K562 (cell line): ENCODE results near the gene RNF213. TPM values are rescaled to one million over a fixed set of nuclear protein-coding genes. Genes with fewer than 3 reads are reported as not detected.

ENCODE experiments used
- ATAC-seq: fragments of 200-7000 bp; cut with Tn5 transposase; 3 replicates; pipeline ENCODE4 v1.9.1; 2020; ENCODE audit warnings: moderate library complexity
- BruUV-seq: library from RNA; stranded (reverse); fragments of 400-500 nt; replicated peaks from 2 replicates; lab custom pipeline; 2021; lab: Mats Ljungman, UMichigan
- CTCF ChIA-PET: fragments of 300-600 bp; formaldehyde crosslinking; extraction: SDS; loops from one replicate; lab custom pipeline; 2021; ENCODE audit warnings: low intra/inter-chr PET ratio; lab: Yijun Ruan, JAX
- POLR2A ChIA-PET: fragments of 300-600, 350-650 bp; sonication (Branson Sonifier 250); formaldehyde crosslinking; extraction: SDS; loops from one replicate; lab custom pipeline; 2021; ENCODE audit warnings: antibody characterized with exemption, inconsistent platforms; lab: Yijun Ruan, JAX
- DNase-seq, 4 experiments: peaks; one replicate each; pipeline versions ENCODE4 v3.0.0 to v3.0.0-alpha.2; 2011 to 2018; ENCODE audit warnings: low spot score in 3 of 4, mixed read lengths in 3 of 4; ENCODE audit errors: extremely low read depth in 1 of 4
- FAIRE-seq: peaks from 2 replicates; lab custom pipeline; 2011; peaks lifted over from hg19 to GRCh38; lab: Jason Lieb, UNC
- H2AFZ ChIP-seq: 2 replicates; pipeline ENCODE4 v1.6.0; 2011; ENCODE audit warnings: low read depth, low read length, control low read depth, inconsistent platforms
- H3K27ac ChIP-seq: fragments of 200-600 bp; 3 replicates; pipeline ENCODE4 v1.8.0; 2011; ENCODE audit warnings: low read depth, mild to moderate bottlenecking, control low read depth, inconsistent platforms, low read length, moderate library complexity, mixed read lengths; ENCODE audit errors: extremely low read depth
- H3K27me3 ChIP-seq, 2 experiments: fragments of 300-600 bp in 1 of 2; 2 replicates in 1 of 2; 3 replicates in 1 of 2; pipeline versions ENCODE4 v1.6.0 to v1.8.0; 2011; ENCODE audit warnings: inconsistent platforms in 2 of 2, low read length in 2 of 2, mild to moderate bottlenecking in 1 of 2, mixed read lengths in 1 of 2, moderate library complexity in 1 of 2; ENCODE audit not compliant: control insufficient read depth in 2 of 2, insufficient read depth in 2 of 2
- H3K36me3 ChIP-seq: fragments of 300-600 bp; 3 replicates; pipeline ENCODE4 v1.8.0; 2011; ENCODE audit warnings: mild to moderate bottlenecking, low read length, inconsistent platforms; ENCODE audit not compliant: control insufficient read depth, insufficient read depth
- H3K4me1 ChIP-seq, 2 experiments: fragments of 200-600 bp in 1 of 2; replicated peaks in 1 of 2; 2 replicates in 1 of 2; 3 replicates in 1 of 2; pipeline versions ENCODE4 v1.5.1 to v1.8.0; 2011; ENCODE audit warnings: inconsistent platforms in 2 of 2, low read length in 2 of 2, mild to moderate bottlenecking in 1 of 2, mixed read lengths in 1 of 2, moderate library complexity in 1 of 2; ENCODE audit not compliant: control insufficient read depth in 2 of 2, insufficient read depth in 2 of 2
- H3K4me2 ChIP-seq: 2 replicates; pipeline ENCODE4 v1.6.1; 2011; ENCODE audit warnings: low read length, control low read depth, inconsistent platforms, mixed read lengths; ENCODE audit not compliant: insufficient read depth
- H3K4me3 ChIP-seq: fragments of 200-600 bp; sonication (generic), shearing (Covaris generic); 2 replicates; pipeline ENCODE4 v1.5.1; 2016; ENCODE audit warnings: control low read depth, inconsistent platforms
- H3K79me2 ChIP-seq: fragments of 200-600 bp; 3 replicates; pipeline ENCODE4 v1.8.0; 2011; ENCODE audit warnings: low read length, inconsistent platforms; ENCODE audit not compliant: control insufficient read depth, insufficient read depth
- H3K9ac ChIP-seq, 2 experiments: 2 replicates each; pipeline versions ENCODE4 v1.6.0 to v1.6.1; 2011; ENCODE audit warnings: low read depth in 2 of 2, low read length in 2 of 2, control low read depth in 1 of 2, inconsistent platforms in 1 of 2, mild to moderate bottlenecking in 1 of 2, mixed read lengths in 1 of 2; ENCODE audit not compliant: insufficient read depth in 1 of 2
- H3K9me1 ChIP-seq: one replicate; pipeline ENCODE4 v1.6.0; 2011; ENCODE audit warnings: inconsistent platforms, mild to moderate bottlenecking, low read length, moderate library complexity; ENCODE audit not compliant: control insufficient read depth, insufficient read depth
- H3K9me3 ChIP-seq: replicated peaks from 2 replicates; pipeline ENCODE4 v1.5.1; 2011; ENCODE audit warnings: low read depth, low read length, inconsistent platforms; ENCODE audit not compliant: control insufficient read depth, insufficient read depth
- H4K20me1 ChIP-seq: replicated peaks from 2 replicates; pipeline ENCODE4 v1.6.1; 2011; ENCODE audit warnings: low read length, inconsistent platforms, mixed read lengths; ENCODE audit not compliant: control insufficient read depth, insufficient read depth
- ADNP ChIP-seq: fragments of 200-800 bp; sonication (Bioruptor generic); IDR thresholded peaks from 2 replicates; pipeline ENCODE4 v1.6.1; 2016; ENCODE audit warnings: missing genetic modification characterization, missing compliant biosample characterization
- BHLHE40 ChIP-seq: IDR thresholded peaks from 2 replicates; pipeline ENCODE4 v1.6.1; 2011; ENCODE audit warnings: low read length, improper control_type of control experiment
- BRF1 ChIP-seq: IDR thresholded peaks from 3 replicates; pipeline ENCODE4 v1.6.1; 2011; ENCODE audit warnings: borderline replicate concordance, mild to moderate bottlenecking; ENCODE audit not compliant: insufficient read length; ENCODE audit errors: extremely low read depth
- DLX4 ChIP-seq: fragments of 250-450 bp; sonication (Bioruptor Pico); IDR thresholded peaks from 2 replicates; pipeline ENCODE4 v1.6.1; 2021; ENCODE audit warnings: mild to moderate bottlenecking
- FOS ChIP-seq: IDR thresholded peaks from 3 replicates; pipeline ENCODE4 v1.6.1; 2011; ENCODE audit not compliant: insufficient read length; ENCODE audit errors: extremely low read depth
- FOXJ2 ChIP-seq: fragments of 200-800 bp; sonication (Bioruptor generic); IDR thresholded peaks from 2 replicates; pipeline ENCODE4 v1.6.1; 2016; ENCODE audit warnings: missing genetic modification characterization, missing compliant biosample characterization
- GABPA ChIP-seq: fragments of 200-800 bp; sonication (Bioruptor generic); conservative IDR thresholded peaks from 2 replicates; pipeline ENCODE4 v1.6.1; 2016; ENCODE audit warnings: low read depth, missing genetic modification characterization, missing compliant biosample characterization
- GABPB1 ChIP-seq: sonication (generic); formaldehyde crosslinking; IDR thresholded peaks from 2 replicates; pipeline ENCODE4 v1.8.0; 2022; ENCODE audit warnings: mild to moderate bottlenecking, missing genetic modification reagents
- KAT2B ChIP-seq: IDR thresholded peaks from one replicate; pipeline ENCODE4 v1.6.1; 2012; ENCODE audit warnings: low read depth, mild to moderate bottlenecking, control low read depth, inconsistent platforms, low read length, moderate library complexity
- NFIX ChIP-seq: fragments of 250-450 bp; sonication (Bioruptor Pico); IDR thresholded peaks from 2 replicates; pipeline ENCODE4 v1.4.0; 2020; ENCODE audit warnings: low read depth, mild to moderate bottlenecking, moderate library complexity
- SMAD2 ChIP-seq: fragments of 150-350 bp; IDR thresholded peaks from 2 replicates; pipeline ENCODE4 v1.6.1; 2014; ENCODE audit warnings: low read depth, mild to moderate bottlenecking, low read length
- SMARCE1 ChIP-seq: fragments of 450-650 bp; IDR thresholded peaks from 2 replicates; pipeline ENCODE4 v1.7.1; 2016; ENCODE audit warnings: mild to moderate bottlenecking
- TOE1 ChIP-seq, 2 experiments: fragments of 450-650 bp in 1 of 2; sonication (generic) in 1 of 2; formaldehyde crosslinking in 1 of 2; IDR thresholded peaks; 2 replicates each; pipeline versions ENCODE4 v1.7.1 to v1.8.0; 2016 to 2022; ENCODE audit warnings: borderline replicate concordance in 2 of 2, mild to moderate bottlenecking in 2 of 2, antibody characterized with exemption in 1 of 2, inconsistent platforms in 1 of 2, low read depth in 1 of 2, missing genetic modification reagents in 1 of 2, moderate library complexity in 1 of 2
- U2AF1 ChIP-seq: fragments of 200-400 bp; formaldehyde crosslinking; optimal IDR thresholded peaks from 2 replicates; pipeline ENCODE3; 2017; ENCODE audit warnings: mild to moderate bottlenecking, low read depth, low read length, moderate library complexity
- ZBTB7A ChIP-seq: IDR thresholded peaks from 2 replicates; pipeline ENCODE4 v1.6.1; 2011; ENCODE audit warnings: low read depth, mild to moderate bottlenecking, low read length, moderate library complexity, borderline replicate concordance; ENCODE audit not compliant: control insufficient read depth
- ZNF445 ChIP-seq: fragments of 250-450 bp; sonication (Bioruptor Pico); IDR thresholded peaks from 2 replicates; pipeline ENCODE4 v1.4.0; 2020; ENCODE audit warnings: low read depth, mild to moderate bottlenecking, moderate library complexity
- ZNF830 ChIP-seq: fragments of 250-450 bp; sonication (Bioruptor Pico); IDR thresholded peaks from 2 replicates; pipeline ENCODE4 v1.5.0; 2021; ENCODE audit warnings: mild to moderate bottlenecking
- WGBS: fragments of 100-300 bp; shearing (Covaris generic); methylation state at CpG from one replicate; pipeline ENCODE4 v1.1.6; 2016; ENCODE audit warnings: low coverage, mixed read lengths; ENCODE audit not compliant: insufficient coverage; ENCODE audit errors: missing lambda C conversion rate; 5-methylcytosine and 5-hydroxymethylcytosine counted together
- in situ Hi-C: fragments of 300-500 bp; cut with MboI; formaldehyde crosslinking; loops from 4 replicates; pipeline ENCODE4 v1.15.0; 2018; ENCODE audit warnings: inconsistent platforms, mixed read lengths
- intact Hi-C: fragments of 100-400 bp; cut with micrococcal nuclease; formaldehyde crosslinking; loops from 2 replicates; pipeline ENCODE4 v1.14.2; 2022
- polyA plus RNA-seq, 8 experiments: library from polyadenylated mRNA; depleted of rRNA in 4 of 8; stranded (reverse) in 5 of 8; unstranded in 3 of 8; fragments of >200 nt; fragmentation: Nextera tagmentation in 2 of 8; fragmentation: Illumina TruSeq in 1 of 8; extraction: Ambion mirVana in 2 of 8; extraction: Trizol in 1 of 8; gene quantifications; 2 replicates each; pipeline versions ENCODE4 v1.2.1 to v1.2.3, GENCODE V29; 2011 to 2014; ENCODE audit warnings: inconsistent platforms in 1 of 8, missing spikeins in 1 of 8
- total RNA-seq, 7 experiments: library from RNA; depleted of rRNA in 6 of 7; stranded (reverse); fragments of >200 nt in 6 of 7; fragmentation: Illumina TruSeq in 2 of 7; extraction: Trizol in 2 of 7; gene quantifications; 2 replicates each; pipeline versions ENCODE4 v1.2.1 to v1.2.3, GENCODE V29; 2011 to 2021; ENCODE audit warnings: low replicate concordance in 1 of 7

Gene RNF213
- total and polyA plus RNA-seq, 9 of the 15 experiments (the other 6 are each of a cell fraction or from before 2014, with no cell fraction given) = 5.3 to 33.6 (median 17.9) TPM

GRCh38 chr17:80345841-80346497 lies 85.3 kb downstream of the RNF213 start:
- no peak for FAIRE-seq
- H3K4me2 ChIP-seq = no peak overlapping the region
- H3K36me3 ChIP-seq = peaks cover 88% of the 10 kb centered on the region; the same call in 2 of the 3 replicates
- no peak for ATAC-seq
- H3K27me3 ChIP-seq = no peaks in the 10 kb centered on the region
- POLR2A ChIA-PET = interaction anchor here (0.6 to 1.3 kb wide), 2 partner anchors 15 to 16 kb away, joined by 3 to 4 read pairs; no protein-coding TSS in a partner anchor
- no peak for TF ChIP-seq DLX4 (CRISPR knock-in tag)
- TF ChIP-seq ZNF445 (CRISPR knock-in tag) = no peak
- no peak for TF ChIP-seq SMAD2
- no peak for TF ChIP-seq FOS
- no peak for TF ChIP-seq SMARCE1
- TF ChIP-seq NFIX (CRISPR knock-in tag) = no peak
- TF ChIP-seq KAT2B = no peak
- no peak for TF ChIP-seq BHLHE40
- no peak for TF ChIP-seq ZBTB7A
- TF ChIP-seq U2AF1 = no peak
- TF ChIP-seq GABPA (tag) = no peak
- TF ChIP-seq FOXJ2 = no peak
- TF ChIP-seq ADNP (tag) = no peak
- TF ChIP-seq BRF1 = no peak
- TF ChIP-seq TOE1 (IDR thresholded peaks at IDR 0.05; ENCODE audit: borderline replicate concordance) = no peak
- no peak for TF ChIP-seq TOE1 (CRISPR knock-in tag; IDR thresholded peaks at IDR 0.05; ENCODE audit: borderline replicate concordance, low read depth)
- TF ChIP-seq GABPB1 (CRISPR knock-in tag) = no peak
- TF ChIP-seq ZNF830 = no peak
- TF ChIP-seq, all 486 proteins: peak for 0
- WGBS = 93% methylated on average over 26 of the region's 27 CpGs
- intact Hi-C loops (no loop called here), in situ Hi-C loops (no loop called here)
- no peak for DNase-seq
- Histone ChIP-seq H3K9ac (no peak overlapping the region), H2AFZ (no peak overlapping the region), H3K9me1 (no peaks in the 10 kb centered on the region), H3K4me1 (no peaks in the 10 kb centered on the region), H3K9me3 (no peaks in the 10 kb centered on the region), H4K20me1 (no peaks in the 10 kb centered on the region), H3K79me2 (no peaks in the 10 kb centered on the region), H3K27ac (no peak overlapping the region), H3K4me3 (no peak overlapping the region)
- CTCF ChIA-PET = no interaction called here
- no TSS peak for BruUV-seq
